ENCODE measurements around the gene BMF. TPM values are rescaled to one million over a fixed set of nuclear protein-coding genes. Genes with fewer than 3 reads are reported as not detected.
"Not testable (repeated sequence)": the region's sequence is repeated elsewhere in the genome, so short reads cannot be mapped to it uniquely, and the experiment has no call there.

The BMF gene
- total RNA-seq, result 2.0 and 3.7 TPM in 2 replicates

DNA sequence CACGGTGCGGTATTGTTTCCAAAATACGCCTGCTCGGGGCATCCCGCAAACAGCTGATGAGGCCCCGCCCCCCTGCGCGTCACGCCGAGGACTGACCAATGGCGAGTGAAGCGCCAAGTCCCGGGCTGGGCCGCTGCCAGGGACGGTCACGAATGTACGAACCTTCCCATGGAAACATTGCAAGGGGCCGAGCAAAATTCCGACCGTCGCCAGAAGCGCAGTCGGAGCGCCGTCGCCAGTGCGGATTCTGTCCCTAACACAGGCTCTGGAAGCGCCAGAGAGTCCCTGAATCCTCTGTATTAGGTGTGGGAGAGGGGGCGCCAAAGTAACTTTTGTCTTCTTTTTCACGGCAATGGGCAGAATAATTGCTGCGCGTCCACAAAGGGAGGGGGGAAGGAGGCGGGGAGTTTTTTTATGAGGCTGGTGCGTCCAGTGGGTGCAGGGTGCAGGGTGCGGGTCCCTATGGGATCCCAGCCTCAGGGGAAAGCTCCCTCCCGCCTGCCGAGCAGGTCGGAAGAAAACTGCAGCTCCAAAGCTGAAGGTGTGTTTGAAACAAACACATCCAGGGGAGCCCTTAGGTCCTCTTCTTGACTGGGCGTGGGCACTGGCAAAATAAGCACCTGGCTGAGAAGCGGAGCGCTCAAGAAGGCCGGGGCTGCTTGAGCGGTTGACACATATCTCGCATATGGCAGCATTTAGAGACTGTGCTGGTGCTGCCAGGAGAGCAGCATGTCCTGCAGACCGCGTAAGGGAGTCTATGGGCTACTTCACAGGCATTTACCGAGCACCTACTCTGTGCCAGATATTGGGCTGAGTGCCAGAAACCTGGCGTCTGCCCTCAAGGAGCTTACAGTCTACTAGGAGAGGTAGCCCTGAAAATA, at the start of gene BMF:
Gene BMF, minus strand, starts transcription at position 25 of the 881 bp plus-strand sequence. CDS start 2,793 bp downstream, outside the sequence.
- DNase-seq (ENCODE audit: low read depth in 2 of 2), result peak; percentile 100

- DNase-seq (ENCODE audit: low read depth in 2 of 2), result no peak
These were observed 49.2 kb upstream of the BMF start for GRCh38 chr15:40157778-40158447.

DNA sequence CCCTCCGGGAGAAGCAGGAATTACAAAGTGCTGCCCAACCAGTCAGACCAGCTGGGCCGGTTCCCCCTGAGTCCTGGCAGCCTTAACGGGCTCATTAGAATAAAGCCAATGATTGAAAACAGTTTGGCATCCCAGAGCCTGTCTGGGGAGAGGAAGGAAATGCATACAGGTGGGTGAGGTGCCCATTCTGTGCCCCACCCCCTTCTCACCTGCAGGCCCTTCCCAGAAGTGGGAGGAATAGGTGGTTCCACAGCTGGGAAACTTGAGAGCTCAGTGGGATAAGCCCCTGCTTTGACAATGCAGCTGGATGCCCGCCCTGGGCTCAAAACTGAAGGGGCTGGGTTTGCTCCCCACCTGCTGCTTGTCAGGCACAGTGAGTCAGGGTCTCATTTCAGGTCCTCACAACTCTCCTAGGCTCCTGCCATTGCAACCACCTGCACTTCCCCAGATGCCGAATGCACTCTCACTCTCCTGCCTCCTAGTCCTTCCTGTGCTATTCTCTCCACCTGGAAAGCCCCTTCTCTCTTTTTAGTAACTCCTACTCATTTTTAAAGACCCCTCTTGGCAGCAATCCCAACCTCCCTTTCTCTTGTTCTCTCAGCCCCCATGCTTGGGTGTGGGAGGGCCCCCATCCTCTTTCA, 46.7 kb upstream of the BMF start:
- DNase-seq (ENCODE audit: low read depth in 2 of 2), result no peak

DNA sequence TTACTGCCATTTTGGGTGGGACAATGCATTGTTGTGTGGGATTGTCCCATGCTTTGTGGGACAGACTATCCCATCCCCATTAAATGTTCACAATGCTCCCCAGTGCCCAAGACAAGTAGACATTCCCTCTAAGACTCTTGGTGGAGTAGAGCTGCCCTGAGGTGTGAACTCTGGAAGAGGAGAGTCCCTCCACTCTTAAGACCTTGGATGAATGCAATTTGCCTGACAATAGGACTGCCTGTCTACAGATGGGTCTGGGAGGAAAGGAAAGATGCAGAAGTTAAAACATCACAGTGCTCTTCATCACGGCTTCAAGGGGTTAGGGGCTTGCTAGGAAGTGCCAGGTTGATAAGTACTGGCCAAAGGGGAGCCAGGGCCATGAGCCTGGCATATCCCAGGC, 46.1 kb upstream of the BMF start:
- DNase-seq (ENCODE audit: low read depth in 2 of 2), result not testable (repeated sequence)

- no peak for DNase-seq (ENCODE audit: low read depth in 2 of 2)
These were observed 43.3 kb upstream of the BMF start for GRCh38 chr15:40151991-40152390.

GRCh38 chr15:40151499-40151898, 42.8 kb upstream of the BMF start:
- DNase-seq (ENCODE audit: low read depth in 2 of 2), result no peak

DNA sequence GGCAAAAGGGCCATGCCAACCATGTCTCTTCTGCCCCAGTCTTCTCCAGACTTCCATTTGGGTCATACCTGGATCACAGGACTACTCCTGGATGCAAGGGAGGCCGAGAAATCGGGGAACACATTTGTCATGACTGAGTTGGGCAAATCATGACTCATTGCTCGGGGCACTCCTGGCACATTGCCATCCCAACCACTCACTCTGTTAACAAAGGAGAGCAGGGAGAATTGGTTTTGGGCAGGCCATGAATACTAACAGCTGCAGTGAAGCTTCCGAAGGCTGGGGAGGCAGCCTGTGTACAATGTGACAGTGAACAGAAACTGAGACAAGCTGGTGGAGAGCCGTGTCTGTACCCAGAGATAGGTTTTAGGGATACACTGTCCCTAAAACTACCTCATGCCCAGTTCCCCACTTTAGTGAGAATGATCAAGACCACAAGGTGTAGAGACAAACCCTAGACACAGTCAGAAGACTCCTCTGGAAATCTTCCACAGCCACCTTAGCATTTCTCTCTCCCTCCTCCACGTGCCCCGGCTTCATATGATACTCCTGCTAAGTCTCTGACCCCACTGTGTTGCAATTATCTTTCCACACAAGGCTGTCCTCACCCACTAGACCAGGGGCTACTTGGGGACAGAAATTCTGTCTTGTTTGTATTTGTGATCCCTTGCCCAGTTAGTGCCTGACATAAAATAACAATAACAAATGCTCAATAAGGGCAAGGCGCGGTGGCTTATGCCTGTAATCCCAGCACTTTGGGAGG, 41.7 kb upstream of the BMF start:
- peak; percentile 47 to 63 for DNase-seq (ENCODE audit: low read depth in 2 of 2)

- no peak for DNase-seq (ENCODE audit: low read depth in 2 of 2)
These were observed 40.7 kb upstream of the BMF start for GRCh38 chr15:40149339-40149738.

DNA sequence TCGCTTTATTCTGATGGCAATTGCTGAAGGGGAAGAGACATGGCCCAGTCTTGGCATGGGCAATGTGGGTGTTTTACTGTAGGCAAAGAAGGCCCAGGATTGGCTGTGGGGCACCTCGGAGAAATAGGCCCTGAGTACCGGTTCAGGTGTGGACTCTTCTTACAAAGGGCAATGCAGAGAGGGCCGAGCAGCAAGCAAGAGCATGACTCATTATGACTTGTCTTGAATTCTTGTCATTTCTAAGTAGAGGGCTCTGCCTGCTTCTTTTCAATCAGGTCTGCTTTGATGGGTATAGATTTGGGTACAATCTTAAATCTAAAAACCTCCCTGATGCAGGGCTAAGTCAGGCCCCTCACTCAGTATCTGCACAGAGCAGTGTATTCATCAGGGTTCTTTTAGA, 37.4 kb upstream of the BMF start:
- DNase-seq (ENCODE audit: low read depth in 2 of 2), result peak in 1 of 2 donors; percentile 30

DNA sequence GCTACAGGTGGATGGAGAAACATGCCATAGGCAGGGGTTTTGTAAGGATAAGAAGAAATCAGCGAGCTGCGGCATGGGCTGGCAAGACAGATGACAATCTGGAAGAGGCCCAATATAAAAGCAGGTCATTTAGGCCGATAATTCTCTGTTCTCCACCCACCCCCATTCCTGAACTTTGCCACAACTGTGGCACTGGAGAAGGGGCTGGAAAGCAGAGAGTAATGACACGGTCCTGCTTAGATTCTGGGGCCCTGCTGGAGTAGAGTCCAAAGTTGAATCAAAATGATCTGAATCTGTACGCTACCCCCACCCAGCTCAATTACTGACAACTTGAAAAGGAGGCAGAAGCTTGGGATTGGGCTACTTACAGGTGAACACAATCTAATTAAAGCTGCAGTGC, 33.7 kb upstream of the BMF start:
- DNase-seq (ENCODE audit: low read depth in 2 of 2), result no peak

DNA sequence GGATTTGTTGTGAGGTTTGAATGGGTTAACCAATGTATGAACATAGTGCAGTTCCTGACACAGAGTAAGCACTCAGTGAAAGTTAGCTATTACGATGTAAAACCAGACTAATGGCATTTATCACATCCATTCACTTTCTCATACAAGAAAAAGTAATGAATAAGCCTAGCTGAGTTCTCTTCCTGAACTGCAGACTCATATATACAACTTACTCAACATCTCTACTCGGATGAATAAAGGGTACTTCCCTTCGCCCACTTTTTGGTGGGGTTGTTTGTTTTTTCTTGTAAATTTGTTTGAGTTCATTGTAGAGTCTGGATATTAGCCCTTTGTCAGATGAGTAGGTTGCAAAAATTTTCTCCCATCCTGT, 29.5 kb upstream of the BMF start:
- DNase-seq (ENCODE audit: low read depth in 2 of 2), result not testable (repeated sequence)

DNA sequence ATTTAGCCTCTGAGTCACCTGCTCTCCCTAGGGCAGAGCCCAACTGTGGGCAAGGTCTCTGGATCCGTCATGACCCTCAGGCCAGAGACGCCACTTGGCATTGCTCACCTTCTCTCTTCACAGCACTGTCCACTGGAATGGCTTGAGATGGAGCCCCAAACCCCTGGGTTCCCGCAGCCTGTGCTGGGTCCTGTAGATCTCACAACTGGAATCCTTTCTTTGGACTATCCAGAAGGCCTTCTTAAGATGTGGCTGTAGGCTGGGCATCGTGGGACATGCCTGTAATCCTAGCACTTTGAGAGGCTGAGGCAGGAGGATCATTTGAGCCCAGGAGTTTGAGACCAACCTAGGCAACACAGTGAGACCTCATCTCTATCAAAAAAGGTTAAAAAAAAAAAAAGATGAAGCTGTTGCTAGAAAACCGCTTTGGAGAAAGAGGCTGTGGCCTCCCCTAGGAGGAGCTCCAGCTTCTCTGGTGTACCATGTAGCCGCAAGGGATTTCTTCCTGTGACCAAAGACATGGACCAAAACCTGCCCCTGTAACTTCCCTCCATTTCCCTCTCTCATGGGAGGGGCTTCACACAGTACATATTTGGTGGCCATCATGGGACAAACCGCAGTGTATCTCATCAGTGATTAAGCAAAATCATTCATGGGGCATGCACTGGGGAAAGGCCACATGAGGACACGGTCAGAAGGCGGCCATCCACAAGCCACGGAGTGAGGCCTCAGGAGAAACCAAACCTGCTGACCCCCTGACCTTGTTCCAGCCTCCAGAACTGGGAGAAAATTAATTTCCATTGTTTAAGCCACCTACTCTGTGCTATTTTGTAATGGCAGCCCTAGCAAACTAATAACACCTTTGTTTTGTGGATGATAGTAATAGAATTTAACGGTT, 28.9 kb upstream of the BMF start:
- no peak for DNase-seq (ENCODE audit: low read depth in 2 of 2)

DNA sequence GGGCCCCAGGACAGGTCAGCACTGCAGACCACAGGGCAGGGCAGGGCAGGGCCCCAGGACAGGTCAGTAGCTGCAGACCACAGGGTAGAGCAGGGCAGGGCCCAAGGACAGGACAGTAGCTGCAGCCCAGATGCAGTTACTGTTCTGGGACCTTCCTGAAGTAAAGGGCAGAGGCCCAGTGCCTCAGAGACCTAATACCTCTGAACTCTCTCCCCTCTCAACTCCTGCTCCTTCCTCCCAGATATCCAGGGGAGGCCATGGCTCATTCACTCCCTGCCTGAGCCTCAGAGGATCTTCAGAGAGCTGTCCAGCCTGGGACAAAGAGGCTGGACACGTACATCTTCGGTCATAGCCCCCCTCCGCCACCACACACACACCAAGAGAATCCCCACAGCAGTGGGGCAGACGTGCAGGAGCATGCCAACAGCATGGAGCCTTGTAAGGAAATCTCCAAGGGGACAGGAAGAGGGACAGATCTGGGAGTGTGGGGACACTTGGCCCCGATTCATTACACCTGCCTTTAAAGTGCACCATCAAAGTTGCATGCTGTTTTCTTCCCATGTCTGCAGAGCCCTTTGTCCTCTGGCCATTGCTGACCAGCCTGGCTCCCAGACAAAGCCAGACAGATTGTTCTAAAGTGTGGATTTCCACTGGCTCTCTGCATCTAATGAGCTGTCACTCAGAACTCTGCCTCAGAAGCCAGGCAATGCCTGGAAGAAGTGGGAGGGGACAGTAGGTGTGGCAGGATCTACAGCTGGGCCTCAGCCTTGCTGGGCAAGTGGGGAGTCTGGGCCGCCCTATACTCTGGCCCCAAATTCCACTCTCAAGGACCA, 28.0 kb upstream of the BMF start:
- no peak for DNase-seq (ENCODE audit: low read depth in 2 of 2)

DNA sequence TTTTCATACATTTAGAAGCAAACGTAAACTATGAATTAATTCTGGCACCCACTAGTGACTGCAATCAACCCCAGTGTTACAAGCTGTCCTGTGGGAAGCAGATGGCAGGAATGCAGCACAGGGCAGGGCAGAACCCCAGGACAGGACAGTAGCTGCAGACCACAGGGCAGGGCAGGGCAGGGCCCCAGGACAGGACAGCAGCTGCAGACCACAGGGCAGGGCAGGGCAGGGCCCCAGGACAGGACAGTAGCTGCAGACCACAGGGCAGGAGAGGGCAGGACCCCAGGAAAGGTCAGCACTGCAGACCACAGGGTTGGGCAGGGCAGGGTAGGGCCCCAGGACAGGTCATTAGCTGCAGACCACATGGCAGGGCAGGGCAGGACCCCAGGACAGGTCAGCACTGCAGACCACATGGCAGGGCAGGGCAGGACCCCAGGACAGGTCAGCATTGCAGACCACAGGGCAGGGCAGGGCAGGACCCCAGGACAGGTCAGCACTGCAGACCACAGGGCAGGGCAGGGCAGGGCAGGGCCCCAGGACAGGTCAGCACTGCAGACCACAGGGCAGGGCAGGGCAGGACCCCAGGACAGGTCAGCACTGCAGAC, 27.3 kb upstream of the BMF start:
- not testable (repeated sequence) for DNase-seq (ENCODE audit: low read depth in 2 of 2)

DNA sequence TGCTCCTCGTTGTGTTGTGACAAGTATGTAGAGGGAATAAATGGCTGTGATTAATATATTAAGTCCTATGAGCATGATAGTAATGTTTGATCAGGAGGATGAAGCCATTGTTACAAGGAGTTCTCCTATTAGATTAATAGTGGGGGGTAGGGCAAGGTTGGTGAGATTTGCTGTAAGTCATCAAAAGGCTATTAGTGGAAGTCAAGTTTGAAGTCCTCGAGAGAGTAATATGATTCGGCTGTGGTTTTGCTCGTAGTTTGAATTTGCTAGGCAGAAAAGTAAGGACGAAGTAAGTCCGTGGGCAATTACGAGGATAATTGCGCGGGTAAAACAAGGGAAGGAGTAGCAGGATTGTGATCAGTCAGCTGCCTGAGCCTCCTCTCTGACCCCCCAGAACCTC, 26.2 kb upstream of the BMF start:
- DNase-seq (ENCODE audit: low read depth in 2 of 2), result no peak

- DNase-seq (ENCODE audit: low read depth in 2 of 2), result no peak
These were observed 24.9 kb upstream of the BMF start for GRCh38 chr15:40133544-40133943.

DNA sequence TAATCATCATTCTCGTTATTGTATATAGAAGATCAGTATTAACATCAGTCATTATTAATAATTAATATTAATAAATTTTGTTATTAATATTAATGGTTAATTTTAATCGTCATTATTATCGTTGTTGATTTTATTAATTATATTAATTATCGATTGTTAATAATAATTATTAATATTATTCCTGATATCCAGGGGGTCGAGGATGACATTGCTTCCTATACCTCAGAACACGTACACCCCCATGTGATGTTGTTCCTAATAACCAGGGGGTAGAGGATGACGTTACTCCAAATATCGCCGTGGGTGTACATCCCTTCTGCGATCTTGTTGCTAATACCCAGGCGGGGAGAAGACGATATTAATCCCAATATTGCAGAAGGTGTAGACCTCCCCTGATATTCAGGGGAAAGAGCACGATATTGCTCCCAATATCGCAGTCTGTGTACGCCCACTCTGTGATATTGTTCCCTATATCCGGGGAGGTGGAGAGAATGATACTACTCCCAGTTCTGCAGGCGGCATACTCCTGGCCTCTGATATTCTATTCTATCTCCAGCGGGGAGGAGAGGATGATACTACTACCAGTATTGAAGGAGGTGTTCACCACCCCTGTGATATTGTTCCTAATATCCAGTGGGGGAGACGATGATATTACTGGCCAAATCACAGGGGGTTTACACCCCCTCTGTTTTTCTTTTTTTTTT, 22.3 kb upstream of the BMF start:
- DNase-seq (ENCODE audit: low read depth in 2 of 2), result no peak

DNA sequence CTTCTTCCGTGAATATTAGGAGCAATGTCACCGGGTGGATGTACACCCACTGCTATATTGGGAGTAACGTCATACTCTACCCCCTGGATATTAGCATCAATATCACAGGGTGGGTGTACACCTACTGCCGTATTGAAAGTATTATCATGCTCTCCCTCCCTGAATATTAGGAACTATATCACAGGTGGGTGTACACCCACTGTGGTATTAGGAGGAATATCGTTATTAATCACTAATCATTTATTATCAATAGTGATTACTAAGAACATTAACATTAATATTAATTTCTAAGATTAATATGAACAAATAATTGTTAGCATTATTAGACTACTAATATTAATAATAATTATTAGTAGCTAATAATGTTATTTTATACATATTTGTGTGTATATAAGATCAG, 21.4 kb upstream of the BMF start:
- no peak for DNase-seq (ENCODE audit: low read depth in 2 of 2)
